GM19468 (cell line): ENCODE data around the gene ORMDL3.

ENCODE experiments used
- ATAC-seq: cut with Tn5 transposase; IDR thresholded peaks from one replicate; pipeline ENCODE4 v1.9.1; 2021; ENCODE audit warnings: mild to moderate bottlenecking, moderate library complexity, moderate number of reproducible peaks; ENCODE audit not compliant: unreplicated experiment; ENCODE audit errors: extremely low read depth

The ORMDL3 gene, protein sequence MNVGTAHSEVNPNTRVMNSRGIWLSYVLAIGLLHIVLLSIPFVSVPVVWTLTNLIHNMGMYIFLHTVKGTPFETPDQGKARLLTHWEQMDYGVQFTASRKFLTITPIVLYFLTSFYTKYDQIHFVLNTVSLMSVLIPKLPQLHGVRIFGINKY

DNA sequence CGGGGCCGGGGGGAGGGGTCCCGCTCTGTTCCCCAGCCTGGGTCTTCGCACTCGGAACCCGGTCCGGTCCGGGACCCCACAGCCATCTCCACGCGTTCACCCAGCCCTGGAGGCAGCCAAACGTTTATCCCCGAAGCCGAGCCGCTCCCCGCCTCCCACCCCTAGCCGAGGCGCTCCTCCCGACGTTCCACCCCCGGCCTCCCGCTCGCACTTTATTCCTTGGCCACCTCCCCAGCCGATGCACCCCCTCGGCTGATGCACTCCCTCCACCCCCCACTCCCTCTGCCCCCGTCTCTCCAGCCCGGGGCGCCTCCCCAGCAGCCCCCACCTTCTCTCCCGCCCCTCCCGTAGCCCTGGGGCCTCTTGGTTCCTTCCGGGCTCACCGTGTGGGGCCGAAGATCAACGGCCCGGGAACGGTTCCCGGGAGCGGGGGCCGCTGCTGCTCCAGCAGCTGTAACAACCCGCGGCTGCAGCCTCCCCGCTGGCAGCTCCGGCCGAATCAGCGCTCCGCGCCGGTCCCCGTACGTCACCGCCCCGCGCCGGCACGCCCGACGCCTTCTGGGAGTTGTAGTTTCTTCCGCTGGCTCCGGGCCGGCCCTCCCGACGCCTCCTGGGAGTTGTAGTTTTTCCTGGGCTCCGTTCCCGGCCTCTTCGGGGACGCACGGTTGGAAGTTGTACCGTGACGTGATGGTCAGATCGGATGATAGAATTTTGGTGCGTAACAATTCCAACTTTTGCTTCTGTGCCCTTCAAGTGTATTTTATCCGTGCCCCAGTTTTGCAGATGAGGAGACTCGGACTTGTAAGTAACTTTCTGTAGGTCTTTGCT, at the start of gene ORMDL3, which contains the start of gene LRRC3C:
Gene ORMDL3 (minus strand): TSS at position 501 of the 828 bp plus-strand sequence. CDS start 3,398 bp downstream, outside the sequence.
Gene LRRC3C (plus strand): TSS at position 632 of the 828 bp plus-strand sequence. CDS start 13,792 bp downstream, outside the sequence.
- ATAC-seq, result peak; percentile 64

DNA sequence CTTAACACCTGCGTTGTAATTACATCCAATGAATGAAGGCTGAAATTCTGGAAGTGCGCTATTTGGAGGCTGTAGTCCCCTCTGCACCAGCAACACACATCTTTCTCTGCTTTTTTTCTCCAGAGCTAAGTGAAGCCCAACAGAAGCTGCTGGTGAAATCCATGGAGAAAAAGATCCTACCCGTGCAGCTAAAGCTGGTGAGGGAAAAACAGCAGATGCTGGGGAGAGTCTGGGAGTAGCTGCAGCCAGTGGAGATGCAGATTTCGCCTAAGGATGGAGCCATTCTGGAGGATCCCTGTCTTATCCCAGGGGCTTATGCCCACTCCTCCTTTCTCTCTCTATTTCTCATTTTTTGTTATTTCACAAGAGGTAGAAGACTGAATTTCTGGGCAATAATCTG, 48.4 kb upstream of the ORMDL3 start:
- no peak for ATAC-seq

DNA sequence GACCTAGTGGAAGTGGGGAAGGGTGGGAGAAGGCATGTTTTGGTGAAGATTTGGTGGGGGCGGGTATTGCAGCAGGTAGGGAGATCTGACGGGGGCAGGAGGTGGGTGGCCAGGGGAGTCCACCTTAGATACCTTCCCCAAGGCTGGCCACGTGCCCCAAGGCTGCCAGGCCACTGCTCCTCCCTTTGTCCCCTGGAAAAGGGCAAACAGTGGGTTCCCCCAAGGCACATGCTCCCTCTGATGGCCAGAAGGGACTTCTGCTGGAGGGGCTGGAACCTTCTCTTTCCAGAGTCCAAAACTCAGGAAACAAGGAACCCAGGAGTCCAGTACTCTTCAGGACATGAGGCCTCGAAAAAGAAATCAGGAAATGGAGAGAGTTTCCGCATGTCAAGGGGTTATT, 47.0 kb upstream of the ORMDL3 start:
- no peak for ATAC-seq

DNA sequence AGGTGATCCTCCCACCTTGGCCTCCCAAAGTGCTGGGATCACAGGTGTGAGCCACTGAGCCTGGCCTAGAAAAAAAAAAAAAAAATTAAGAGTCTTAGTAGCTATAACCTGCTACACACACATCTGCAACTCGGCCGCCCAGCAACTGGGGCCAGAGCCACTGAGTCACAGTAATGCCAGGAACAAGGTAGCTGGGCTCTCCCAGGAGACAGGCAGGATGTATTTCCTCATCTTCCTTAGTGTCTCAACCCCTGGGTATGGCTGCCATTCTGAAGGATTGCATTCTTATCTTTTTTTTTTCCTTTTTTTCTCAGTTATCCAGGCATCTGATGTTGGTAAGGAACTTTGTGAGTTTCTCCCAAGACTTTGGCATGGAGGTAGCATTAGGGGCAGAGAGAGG, 46.1 kb upstream of the ORMDL3 start:
- no peak for ATAC-seq

DNA sequence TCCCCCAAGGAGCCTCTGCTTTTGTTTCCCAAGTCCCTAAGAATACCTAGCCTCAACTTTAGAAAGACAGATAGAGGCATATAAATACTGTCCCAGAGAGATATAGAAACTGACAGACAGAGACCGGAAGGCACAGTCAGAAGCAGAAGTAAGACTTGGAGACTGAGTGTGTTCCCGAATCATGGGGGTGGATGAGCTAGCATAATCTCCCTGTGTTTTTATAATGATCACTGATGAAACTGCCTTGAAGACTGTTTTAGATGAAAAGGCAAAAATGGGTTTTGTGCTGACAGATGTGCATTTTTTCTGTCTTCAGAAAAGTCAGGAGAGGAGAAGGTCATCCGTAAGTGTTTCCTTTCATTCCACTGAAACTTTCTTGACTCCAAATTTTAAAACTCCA, 44.9 kb upstream of the ORMDL3 start:
- ATAC-seq, result no peak

DNA sequence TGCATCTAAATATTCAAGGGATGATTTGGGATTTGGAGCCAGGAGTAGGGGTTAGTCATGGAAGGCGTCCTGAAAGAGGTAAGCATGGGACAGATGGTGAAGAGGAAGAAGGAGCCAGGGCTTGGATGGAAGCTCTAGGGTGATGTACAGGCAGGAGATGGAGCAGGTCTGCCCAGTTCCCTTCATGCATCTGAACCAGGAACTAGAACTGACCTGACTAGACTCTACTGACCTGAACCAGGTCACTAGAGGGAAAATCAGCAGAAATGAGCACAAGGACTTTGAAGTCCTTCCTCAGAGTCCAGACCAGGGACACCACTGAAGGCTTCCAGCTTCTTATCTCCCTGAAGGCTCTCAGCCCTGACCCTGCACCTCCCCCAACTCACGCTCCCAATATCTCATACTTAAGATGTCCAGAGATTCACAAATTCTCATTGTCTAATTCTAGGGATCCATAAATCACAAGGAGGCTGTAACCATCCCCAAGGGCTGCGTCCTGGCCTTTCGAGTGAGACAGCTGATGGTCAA, 43.7 kb upstream of the ORMDL3 start:
- no peak for ATAC-seq

DNA sequence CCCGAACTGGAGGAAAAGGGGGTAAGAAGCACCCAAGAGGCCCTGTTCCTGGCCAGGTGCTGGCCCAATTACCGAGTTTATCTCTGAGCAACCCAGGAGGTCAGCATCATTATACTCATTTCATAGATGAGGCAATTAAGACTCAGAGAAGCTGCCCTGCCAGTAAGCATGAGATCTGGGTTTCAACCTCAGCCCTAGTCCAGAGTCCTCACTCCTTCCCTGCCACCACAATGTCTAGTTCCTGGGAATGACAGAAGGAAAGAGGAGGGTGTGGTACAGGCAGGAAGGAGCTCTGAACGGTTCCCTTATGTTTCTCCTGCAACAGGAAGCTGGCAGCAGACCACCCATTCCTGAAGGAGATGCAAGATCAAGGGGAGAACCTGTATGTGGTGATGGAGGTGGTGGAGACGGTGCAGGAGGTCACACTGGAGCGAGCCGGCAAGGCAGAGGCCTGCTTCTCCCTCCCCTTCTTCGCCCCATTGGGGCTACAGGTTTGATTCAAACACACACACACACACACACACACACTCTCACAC, 42.8 kb upstream of the ORMDL3 start:
- ATAC-seq, result no peak

DNA sequence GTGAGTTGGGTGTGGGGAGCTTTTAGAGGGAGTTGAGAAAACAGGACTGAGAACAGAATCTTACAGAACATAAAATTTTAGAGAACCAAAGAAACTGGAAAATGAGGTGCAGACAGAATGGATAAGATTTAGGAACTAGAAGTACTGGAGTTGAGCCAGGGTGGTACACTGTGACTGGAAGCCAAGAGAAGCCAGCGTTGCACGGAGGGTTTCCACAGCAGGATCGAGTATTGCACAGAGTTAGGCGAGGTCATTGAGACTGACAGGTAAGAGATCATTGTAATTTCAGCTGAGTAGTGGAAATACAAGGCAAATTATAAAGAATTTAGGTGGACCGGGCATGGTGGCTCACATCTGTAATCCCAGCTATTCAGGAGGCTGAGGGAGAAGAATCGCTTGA, 42.0 kb upstream of the ORMDL3 start:
- no peak for ATAC-seq

DNA sequence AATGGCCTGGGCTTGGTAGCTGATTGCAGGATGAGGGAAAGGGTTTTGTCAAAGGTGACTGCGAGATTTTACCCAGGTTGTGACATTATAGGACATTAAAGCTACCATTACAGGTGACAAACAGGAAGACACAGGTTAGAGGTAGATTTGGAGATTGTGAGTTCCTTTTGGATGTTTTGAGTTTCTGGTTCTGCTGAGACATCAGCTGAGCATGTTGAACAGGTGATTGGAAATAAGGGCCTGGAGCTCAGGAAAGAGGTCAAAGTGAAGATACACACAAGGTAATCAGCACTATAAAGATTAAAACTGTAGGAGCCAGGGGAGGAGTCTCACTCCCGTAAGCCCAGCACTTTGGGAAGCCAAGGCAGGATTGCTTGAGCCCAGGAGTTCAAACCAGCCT, 41.4 kb upstream of the ORMDL3 start:
- no peak for ATAC-seq

DNA sequence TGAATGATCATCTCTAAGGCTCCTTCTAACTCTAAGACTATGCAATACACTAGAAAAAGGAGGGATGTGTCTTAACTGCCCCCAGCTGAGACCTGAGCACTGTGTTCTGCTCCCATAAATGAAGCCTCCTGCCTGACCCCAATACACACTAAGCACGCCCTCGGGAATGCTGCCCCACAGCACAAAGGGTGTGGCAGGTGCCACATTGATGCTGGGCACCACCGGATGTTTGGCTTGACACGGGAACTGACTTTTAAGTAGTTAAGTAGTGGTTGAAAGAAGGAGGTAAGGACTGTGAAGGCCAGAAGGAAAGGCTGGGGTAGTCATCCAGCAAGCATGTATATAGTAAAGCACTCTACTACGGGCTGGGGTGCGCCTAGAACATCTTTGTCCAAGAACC, 39.4 kb upstream of the ORMDL3 start:
- no peak for ATAC-seq

DNA sequence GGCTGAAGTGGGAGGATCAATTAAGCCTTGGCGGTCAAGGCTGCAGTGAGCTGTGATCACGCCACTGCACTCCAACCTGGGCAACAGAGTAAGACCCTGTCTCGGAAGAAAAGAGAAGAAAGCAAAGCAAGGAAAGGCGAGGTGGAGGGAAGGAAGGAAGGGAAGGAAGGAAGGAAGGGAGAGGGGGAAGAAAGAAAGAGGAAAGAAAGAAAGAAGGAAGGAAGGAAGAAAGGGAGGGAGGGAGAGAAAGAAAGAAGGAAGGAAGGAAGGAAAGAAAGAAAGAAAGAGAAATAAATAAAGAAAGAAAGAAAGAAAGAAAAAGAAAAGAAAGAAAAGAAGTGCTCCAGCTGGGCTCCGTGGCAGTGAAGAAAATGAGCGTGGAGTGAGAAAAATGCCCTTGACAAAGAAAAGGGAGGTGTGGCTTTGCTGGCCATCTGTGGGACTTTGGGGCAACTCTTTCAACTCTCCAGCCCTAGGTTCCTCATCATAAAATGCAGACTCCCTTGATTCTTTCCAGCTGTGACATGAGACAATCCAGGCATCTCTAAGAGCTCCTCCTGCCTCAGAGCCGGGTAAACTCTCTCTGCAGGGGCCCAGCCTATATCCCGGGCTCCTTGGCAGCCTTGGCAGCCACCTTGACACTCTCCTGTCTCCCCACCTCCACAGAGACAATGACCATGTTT, 37.8 kb upstream of the ORMDL3 start:
- ATAC-seq, result no peak

DNA sequence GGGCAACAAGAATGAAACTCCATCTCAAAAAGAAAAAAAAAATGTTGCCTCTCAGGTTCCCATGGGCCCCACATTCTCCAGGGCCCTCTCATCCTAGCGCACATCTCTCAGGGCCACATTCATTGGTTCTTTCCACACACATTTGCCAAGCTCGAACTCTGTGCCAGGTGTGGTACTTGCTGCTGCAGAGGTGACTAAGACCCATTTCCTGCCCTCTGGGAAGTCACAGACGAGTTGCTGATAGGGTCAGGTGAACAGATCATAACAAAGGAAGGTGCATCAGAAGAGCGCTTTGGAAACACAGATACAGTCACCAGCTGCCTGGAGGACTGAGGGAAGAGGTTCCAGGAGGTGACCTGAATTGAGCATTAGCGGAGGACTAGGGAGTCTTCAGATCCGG, 36.4 kb upstream of the ORMDL3 start:
- no peak for ATAC-seq

DNA sequence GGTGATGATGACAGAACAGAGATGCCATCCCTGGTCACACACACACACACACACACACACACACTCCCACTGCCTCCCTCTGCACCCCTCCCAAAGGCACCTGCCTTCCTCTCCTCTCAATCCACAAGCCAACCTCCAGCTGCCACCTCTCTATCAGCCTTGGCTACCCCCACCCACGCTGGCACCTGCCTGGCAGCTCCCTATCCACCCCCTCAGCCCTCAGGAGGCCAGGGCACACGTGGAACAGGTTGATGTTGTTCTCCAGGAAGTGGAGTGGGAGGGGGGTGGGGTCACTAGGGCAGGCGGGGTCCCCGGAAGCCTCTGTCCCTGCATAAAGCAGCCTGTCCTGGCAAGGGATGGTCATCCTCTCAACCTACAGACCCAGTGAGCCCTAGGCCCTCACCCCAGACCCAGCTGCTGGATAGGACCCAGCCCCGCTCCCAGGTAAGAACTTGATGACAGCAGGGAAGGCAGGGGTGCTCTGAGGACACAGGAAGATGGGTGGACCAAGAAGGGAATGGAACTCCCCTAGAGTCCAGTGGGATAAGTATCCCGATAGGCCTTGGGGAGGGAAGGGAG, 35.3 kb upstream of the ORMDL3 start, which contains the start of gene GSDMA:
Gene GSDMA (plus strand): TSS at position 363 of the 579 bp plus-strand sequence. CDS start 2,684 bp downstream, outside the sequence.
- no peak for ATAC-seq

DNA sequence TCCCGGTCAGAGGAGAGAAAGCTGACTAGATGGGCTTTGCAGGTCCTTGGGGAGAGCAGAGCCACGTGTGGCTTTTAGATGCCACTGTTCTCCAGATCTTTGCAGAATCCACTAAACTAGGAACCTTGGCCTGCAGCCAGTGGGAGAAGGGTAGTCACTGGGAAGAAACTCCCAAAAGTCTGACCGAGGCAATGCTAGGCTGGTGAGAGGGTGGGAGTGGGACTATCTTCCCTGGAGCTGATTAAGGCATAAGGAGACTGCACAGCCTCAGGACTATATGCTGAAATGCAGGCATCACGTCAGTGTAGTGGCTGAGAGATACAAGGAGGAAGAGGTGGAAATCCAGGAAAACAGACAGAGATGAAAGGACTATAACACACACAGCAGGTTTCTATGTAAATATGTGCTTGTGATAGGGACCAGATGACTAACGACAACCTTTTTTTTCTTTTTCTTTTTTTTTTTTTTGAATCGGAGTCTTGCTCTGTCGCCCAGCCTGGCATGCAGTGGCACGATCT, 33.2 kb upstream of the ORMDL3 start:
- no peak for ATAC-seq

DNA sequence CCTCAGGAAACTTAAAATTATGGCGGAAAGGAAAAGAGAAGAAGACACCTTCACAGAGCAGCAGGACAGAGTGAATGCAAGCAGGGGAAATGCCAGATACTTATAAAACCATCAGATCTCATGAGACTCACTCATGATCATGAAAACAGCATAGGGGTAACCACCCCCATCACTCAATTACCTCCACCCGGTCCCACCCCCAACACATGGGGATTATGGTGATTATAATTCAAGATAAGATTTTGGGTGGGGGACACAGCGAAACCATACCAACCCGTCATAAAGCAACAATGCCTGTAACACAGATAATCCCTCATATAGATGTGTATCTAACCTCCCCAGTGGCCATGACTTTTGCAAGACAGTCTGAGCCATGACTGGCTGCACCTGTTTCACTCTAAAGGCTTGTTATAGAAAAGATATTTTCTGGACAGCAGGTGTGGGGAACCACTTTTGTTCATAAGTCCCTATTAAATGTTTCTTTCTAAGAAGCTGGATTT, 28.4 kb upstream of the ORMDL3 start:
- no peak for ATAC-seq

DNA sequence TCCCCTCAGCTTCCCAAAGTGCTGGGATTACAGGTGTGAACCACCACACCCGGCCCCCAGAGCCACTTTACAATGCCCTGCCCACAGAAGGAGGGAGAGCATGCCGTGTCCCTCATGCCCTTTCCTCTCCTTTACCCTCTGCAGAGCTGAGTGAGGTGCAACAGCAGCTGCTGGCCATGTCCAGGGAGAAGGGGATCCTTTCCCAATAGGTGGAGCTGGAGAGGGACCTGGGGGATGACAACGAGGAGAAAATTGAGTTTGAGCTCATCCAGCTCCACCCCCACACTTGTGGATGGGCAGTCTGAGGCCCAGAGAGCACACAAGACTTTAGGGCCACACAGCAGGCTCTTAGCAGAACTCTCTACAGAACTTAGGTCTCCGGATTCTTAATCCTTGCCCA, 27.5 kb upstream of the ORMDL3 start:
- ATAC-seq, result no peak

DNA sequence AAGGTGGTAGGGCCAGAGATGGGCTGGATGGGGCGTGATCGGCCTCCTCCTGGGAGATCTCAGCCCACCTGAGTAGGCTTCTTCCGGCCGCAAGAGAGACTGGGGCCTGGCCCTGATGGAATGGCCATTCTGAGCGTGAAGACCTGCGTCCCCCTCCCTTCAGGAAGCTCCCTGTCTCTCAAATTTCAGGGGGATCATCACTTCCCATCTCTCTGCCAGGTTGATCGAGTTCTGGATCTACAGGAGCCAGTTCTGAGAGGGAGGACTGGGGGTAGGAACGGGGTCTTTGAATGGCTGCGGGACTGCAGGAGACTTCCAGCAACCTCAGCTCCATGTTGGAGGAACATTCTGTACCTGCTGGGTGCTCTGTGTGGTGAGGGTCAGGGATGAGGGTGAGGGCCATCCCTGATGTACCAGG, 26.1 kb upstream of the ORMDL3 start:
- ATAC-seq, result no peak

DNA sequence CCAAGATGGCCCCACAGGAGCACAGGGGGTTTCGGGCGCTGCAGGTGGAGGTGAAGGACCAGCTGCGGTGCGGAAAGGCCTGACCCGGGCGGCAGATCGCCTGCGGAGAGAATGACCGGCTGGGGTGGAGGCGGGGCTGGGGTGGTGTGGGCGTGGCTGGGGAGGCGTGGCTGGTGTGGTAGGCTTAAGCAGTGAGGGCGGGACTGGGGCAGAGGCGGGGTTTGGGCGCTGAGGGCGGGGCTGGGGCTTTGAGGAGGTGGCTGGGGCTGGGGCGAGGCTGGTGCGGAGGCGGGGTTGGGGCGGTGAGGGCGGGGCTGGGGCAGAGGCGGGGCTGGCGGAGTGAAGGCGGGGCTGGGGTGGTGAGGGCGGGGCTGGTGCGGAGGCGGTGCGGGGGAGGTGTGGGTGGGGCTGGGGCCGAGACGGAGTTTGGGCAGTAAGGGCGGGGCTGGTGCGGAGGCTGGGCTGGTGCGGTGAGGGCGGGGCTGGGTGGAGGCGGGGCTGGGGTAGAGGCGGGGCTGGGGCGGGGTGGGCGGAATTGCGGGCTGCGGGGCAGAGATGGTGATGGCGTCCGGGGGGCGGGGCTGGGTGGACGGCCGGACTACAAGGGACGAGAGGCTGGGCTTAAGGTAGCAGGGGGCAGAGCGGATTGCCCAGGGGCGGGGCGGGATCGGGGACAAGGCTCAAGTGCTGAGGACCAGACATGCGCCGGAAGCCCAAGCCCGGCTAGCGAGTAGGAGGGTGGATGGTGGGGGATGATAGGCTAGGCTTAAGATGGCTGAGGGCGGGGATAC, 25.5 kb upstream of the ORMDL3 start:
- peak; percentile 69 for ATAC-seq
